Calu3 (cell line): Measurements from ENCODE around the gene UTP18. TPM values are rescaled to one million over a fixed set of nuclear protein-coding genes. Genes with fewer than 3 reads are reported as not detected.
"Not testable (repeated sequence)": the region's sequence is repeated elsewhere in the genome, so short reads cannot be mapped to it uniquely, and the experiment has no call there.

Experiments used
- BruUV-seq: library from RNA; stranded (reverse); fragments of 400-500 nt; replicated peaks from 2 replicates; lab custom pipeline; 2021; lab: Mats Ljungman, UMichigan
- CTCF ChIA-PET: fragments of 300-600 bp; sonication (Branson Sonifier 250); formaldehyde crosslinking; loops from one replicate; lab custom pipeline; 2022; ENCODE audit warnings: antibody characterized with exemption; lab: Charles Lee
- DNase-seq: peaks from one replicate; pipeline ENCODE4 v3.0.0; 2022
- H3K27ac Mint-ChIP-seq: one replicate; pipeline ENCODE4 v1.8.0; 2022; ENCODE audit warnings: mixed read lengths; ENCODE audit not compliant: unreplicated experiment
- H3K27me3 Mint-ChIP-seq: one replicate; pipeline ENCODE4 v1.8.0; 2022; ENCODE audit warnings: mixed read lengths; ENCODE audit not compliant: unreplicated experiment
- H3K36me3 Mint-ChIP-seq: one replicate; pipeline ENCODE4 v1.8.0; 2022; ENCODE audit warnings: mild to moderate bottlenecking, moderate library complexity, mixed read lengths; ENCODE audit not compliant: insufficient read depth, unreplicated experiment
- H3K4me1 Mint-ChIP-seq: one replicate; pipeline ENCODE4 v1.8.0; 2022; ENCODE audit warnings: mild to moderate bottlenecking, low read depth, mixed read lengths; ENCODE audit not compliant: unreplicated experiment
- H3K4me3 Mint-ChIP-seq: one replicate; pipeline ENCODE4 v1.8.0; 2022; ENCODE audit warnings: mild to moderate bottlenecking, low read depth, moderate library complexity, mixed read lengths; ENCODE audit not compliant: unreplicated experiment
- H3K9me3 Mint-ChIP-seq: one replicate; pipeline ENCODE4 v1.8.0; 2022; ENCODE audit warnings: low read depth, mixed read lengths; ENCODE audit not compliant: unreplicated experiment
- intact Hi-C: fragments of 100-400 bp; cut with micrococcal nuclease; formaldehyde crosslinking; loops from one replicate; pipeline ENCODE4 v1.10.0; 2022; ENCODE audit not compliant: unreplicated experiment
- total RNA-seq: library from RNA; stranded (reverse); gene quantifications from 2 replicates; pipeline ENCODE4 v1.2.3, GENCODE V29; 2022
- TF ChIP-seq, protein P1 (sequence below): fragments of 200-600 bp; IDR thresholded peaks from one replicate; pipeline ENCODE4 v1.8.0; 2022; ENCODE audit warnings: antibody characterized with exemption; ENCODE audit not compliant: unreplicated experiment

The UTP18 gene
- total RNA-seq, 1 experiment from 2014 or later: 68.5 TPM

DNA sequence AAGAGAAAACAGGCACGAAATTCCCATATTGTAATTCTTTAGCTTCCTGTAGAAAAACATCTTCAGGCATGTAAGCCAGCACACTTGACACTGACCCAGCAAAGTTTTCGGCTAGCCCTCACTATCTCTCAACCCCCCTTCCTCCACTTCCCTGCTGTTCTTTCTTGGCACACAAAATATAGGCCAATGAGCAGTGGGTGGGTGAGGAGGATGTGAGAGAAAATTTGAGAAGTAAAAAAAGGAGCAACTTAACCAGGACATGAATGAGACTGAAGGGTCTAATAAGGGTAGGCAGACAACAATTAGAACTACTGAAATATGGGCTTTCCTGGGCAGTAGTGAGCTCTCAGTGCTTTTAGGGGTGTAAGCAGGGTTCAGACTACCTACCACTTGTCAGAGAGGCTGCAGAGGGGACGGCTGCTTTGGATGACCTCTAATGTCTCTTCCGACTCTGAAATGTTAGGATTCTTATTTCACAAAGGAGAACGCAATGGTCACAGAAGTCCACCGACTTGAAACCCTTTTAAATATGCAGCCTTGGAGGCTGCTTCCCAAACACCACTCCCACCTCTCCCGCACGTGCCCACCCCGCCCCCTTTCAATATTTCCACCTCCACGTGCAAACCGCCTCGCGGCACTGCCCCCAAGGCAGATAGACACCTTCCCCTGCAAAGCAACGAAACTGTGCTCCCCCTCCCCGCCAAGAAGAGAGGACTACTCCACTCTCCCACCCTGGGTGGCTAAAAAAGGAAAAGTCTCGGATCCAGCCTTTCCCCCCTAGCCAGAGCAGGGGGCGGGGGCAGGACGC lies 1.4 kb upstream of the UTP18 start:
- peak; percentile 39 for DNase-seq
- Mint-ChIP-seq H3K9me3 (no peaks in the 10 kb centered on the region), H3K4me1 (peaks cover 71% of the 10 kb centered on the region), H3K36me3 (peaks cover 72% of the 10 kb centered on the region), H3K4me3 (peak overlapping the region; percentile 87), H3K27me3 (no peaks in the 10 kb centered on the region), H3K27ac (peak overlapping the region; percentile 98)
- TF ChIP-seq, protein P1, sequence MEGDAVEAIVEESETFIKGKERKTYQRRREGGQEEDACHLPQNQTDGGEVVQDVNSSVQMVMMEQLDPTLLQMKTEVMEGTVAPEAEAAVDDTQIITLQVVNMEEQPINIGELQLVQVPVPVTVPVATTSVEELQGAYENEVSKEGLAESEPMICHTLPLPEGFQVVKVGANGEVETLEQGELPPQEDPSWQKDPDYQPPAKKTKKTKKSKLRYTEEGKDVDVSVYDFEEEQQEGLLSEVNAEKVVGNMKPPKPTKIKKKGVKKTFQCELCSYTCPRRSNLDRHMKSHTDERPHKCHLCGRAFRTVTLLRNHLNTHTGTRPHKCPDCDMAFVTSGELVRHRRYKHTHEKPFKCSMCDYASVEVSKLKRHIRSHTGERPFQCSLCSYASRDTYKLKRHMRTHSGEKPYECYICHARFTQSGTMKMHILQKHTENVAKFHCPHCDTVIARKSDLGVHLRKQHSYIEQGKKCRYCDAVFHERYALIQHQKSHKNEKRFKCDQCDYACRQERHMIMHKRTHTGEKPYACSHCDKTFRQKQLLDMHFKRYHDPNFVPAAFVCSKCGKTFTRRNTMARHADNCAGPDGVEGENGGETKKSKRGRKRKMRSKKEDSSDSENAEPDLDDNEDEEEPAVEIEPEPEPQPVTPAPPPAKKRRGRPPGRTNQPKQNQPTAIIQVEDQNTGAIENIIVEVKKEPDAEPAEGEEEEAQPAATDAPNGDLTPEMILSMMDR: no peak
- BruUV-seq: no TSS peak
- CTCF ChIA-PET: no interaction called here
- intact Hi-C loops: loop anchor here (5.0 kb wide), 1 partner anchor 82 kb away; no protein-coding TSS in a partner anchor

DNA sequence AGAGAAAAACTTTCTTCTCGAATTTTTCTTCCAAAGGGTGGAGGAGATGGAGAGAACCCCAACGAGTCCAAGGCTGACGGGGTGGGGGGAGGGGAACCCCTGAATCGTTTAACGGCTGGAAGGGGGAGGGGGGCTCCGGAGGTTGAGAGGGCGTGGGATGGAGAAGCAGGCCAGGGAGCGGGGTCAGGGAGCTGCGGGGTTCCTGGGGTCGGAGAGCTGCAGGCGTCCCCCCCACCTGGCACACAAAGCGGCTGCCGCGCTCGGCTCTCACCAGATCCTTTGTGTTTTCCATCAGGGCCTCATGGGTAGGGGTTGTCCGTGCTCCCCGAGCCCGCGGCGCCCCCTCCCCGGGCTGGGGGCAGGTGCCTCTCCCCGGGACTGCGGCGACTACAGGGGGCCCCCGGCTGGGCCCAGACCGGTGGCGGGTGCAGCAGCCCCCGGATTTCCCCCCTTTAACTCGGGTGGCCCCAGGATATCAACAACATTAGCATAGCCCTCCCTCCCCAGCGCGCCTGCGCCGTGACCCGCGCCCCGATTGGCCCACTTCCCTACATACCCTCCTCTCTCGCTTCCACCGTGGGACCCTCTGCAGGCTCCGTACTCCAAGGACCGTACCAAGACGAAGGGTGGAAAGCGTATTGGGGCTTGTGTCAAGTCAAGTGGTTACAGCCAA lies 646 bp upstream of the UTP18 start, which contains the start of gene MBTD1:
Gene MBTD1 (minus strand): TSS at position 486 of the 673 bp plus-strand sequence. CDS start 34,888 bp downstream, outside the sequence.
- intact Hi-C loops: loop anchor here (5.0 kb wide), 1 partner anchor 82 kb away; no protein-coding TSS in a partner anchor
- Mint-ChIP-seq H3K9me3 (no peaks in the 10 kb centered on the region), H3K27me3 (no peaks in the 10 kb centered on the region), H3K27ac (peak within 1 kb of the TSS; percentile 98), H3K36me3 (peaks cover 77% of the 10 kb centered on the region), H3K4me3 (peak within 1 kb of the TSS; percentile 87), H3K4me1 (peaks cover 64% of the 10 kb centered on the region)
- peak; percentile 97 for DNase-seq
- BruUV-seq: no TSS peak
- TF ChIP-seq, protein P1: no peak
- CTCF ChIA-PET: no interaction called here

DNA sequence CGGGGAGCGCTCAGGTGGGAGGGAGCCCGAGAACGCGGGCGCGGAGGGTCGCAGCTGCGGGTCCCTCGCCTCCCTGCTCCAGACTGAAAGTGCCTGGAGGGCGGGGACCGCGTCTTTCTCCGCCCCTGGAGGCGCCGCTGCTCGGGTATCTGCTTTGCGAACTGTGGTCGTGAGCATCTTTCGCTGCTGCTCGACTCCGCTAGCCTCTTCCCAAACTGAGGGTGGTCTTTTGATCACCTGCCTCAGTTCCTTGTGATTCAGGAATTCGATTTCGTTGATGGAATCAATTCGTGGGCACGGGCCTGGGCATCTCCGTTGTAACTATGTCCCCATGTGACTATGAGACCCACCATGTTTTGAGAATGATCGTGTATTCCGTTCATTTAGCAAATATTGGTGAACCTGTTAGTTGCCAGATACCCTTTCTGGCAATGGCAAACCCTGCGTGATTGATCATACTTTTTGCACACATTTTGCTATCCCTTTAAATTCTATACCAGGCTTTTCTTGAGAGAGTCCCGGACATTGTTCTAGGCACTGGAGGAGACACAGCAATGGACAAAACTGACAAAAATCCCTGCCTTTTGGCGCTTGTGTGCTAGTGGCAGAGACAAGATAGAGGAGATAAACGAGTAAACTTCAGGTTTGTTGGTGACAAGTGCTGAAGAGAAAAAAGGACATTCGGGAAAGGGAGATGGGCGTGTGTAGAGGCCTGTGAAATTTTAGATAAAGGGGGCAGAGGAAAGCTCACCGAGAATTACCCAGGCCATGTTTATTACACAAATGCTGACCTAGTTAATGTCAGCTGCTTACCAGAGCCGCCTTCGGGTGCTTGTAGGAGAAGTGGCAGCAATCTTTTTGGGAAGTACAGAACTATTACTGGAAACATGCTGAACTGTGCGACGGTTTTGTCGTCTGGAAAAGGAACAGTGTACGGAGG lies 948 bp downstream of the UTP18 start:
- TF ChIP-seq, protein P1: no peak
- BruUV-seq: TSS peak; percentile 38
- CTCF ChIA-PET: no interaction called here
- intact Hi-C loops: no loop called here
- Mint-ChIP-seq H3K4me1 (peaks cover 51% of the 10 kb centered on the region), H3K36me3 (peaks cover 77% of the 10 kb centered on the region), H3K4me3 (peak overlapping the region; percentile 87), H3K27me3 (no peaks in the 10 kb centered on the region), H3K9me3 (no peaks in the 10 kb centered on the region), H3K27ac (peak overlapping the region; percentile 50)
- DNase-seq: no peak

DNA sequence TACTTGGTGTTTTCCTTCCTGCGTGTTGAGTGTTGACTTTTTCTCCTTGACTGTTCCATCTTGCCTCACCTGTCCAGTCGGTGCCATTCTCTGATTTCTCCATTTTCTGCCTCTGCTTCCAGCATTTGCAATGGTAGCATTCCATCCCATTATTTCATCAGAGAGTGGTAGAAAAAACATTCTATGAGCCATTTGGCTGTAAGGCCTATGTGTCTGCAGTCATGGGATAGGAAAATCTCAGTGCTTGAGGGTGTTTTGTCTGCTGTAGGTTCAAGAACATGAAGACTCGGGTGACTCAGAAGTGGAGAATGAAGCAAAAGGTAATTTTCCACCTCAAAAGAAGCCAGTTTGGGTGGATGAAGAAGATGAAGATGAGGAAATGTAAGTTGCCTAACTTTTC lies 2.7 kb downstream of the UTP18 start:
- Mint-ChIP-seq H3K4me3 (peak overlapping the region; percentile 87), H3K36me3 (peaks cover 81% of the 10 kb centered on the region), H3K27me3 (no peaks in the 10 kb centered on the region), H3K4me1 (peaks cover 34% of the 10 kb centered on the region), H3K9me3 (no peaks in the 10 kb centered on the region), H3K27ac (peak overlapping the region; percentile 25)
- no TSS peak for BruUV-seq
- intact Hi-C loops: no loop called here
- TF ChIP-seq, protein P1: no peak
- DNase-seq: no peak
- CTCF ChIA-PET: no interaction called here

DNA sequence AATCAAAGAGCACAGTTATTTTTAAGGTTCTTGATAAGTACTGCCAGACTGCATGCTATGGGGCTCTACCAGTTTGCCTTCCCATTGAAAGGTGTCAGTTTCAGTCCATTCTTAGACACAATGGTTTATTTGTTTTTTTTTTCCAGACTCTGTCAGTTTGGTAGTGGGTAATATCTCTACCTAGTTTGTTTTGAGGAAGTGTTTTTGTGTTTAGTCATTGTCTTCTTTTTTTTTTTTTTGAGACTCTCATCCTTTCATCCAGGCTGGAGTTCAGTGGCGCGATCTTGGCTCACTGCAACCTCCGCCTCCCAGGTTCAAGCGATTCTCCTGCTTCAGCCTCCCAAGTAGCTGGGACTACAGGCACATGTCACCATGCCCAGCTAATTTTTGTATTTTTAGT lies 4.1 kb downstream of the UTP18 start:
- BruUV-seq, intact Hi-C loops, H3K9me3 Mint-ChIP-seq, H3K27me3 Mint-ChIP-seq, H3K4me3 Mint-ChIP-seq, H3K27ac Mint-ChIP-seq, DNase-seq: not testable (repeated sequence)
- H3K36me3 Mint-ChIP-seq: peaks cover 83% of the 10 kb centered on the region
- H3K4me1 Mint-ChIP-seq: peaks cover 24% of the 10 kb centered on the region
- CTCF ChIA-PET: interaction anchor here (0.7 kb wide), 2 partner anchors 17 to 23 kb away, joined by 3 read pairs; no protein-coding TSS in a partner anchor
